A172 (cell line): Measurements from ENCODE around the gene CAMKK2. TPM values are rescaled to one million over a fixed set of nuclear protein-coding genes. Genes with fewer than 3 reads are reported as not detected.

ENCODE experiments used
- DNase-seq: peaks from one replicate; pipeline ENCODE4 v3.0.0-alpha.2; 2015; ENCODE audit warnings: low spot score
- total RNA-seq: library from RNA; depleted of rRNA; stranded (reverse); fragments of >200 nt; shearing (Covaris generic); gene quantifications from 2 replicates; pipeline ENCODE4 v1.2.3, GENCODE V29; 2014; rRNA removed

Gene CAMKK2
- total RNA-seq, 1 experiment from 2014 or later: 9.6 TPM

DNA sequence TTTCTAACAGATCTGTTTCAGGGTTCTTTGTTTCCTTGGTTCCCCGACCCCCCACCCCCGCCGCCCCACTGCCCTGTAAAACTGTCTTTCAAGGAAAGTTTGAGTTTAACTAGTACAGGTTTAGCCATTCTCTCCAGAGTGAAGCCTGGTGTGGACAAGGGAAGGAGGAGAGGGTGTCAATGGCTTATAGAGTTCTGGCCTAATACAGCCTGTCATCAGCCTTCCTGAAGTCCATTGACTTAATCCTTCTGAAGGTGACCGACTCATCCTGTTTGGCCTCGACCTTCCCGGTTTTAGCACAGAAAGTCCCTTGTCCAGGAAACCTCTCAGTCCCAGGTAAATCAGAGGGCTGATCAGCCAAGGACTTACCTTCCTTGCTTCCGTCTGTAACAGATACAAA, 97.6 kb downstream of the CAMKK2 start:
- no peak for DNase-seq

DNA sequence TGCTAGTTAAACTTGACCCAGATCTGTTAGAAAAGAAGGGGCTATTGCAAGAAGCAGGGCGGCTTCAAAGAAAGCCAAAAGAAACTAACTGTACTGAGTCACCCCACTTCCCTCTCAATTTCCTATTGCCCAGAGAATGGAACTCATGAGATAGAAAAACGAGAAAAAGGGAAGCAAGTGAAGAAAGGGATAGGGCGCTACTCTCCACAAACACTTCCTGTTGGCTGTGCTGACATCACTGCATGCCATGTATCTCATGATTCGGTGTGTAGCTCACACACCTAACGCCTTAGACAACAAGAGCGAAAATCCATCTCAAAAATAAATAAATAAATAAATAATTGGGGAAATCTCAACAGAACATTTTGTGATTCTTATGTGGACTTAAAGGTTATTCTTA, 99.6 kb downstream of the CAMKK2 start:
- DNase-seq: no peak

GRCh38 chr12:121191151-121191550, 105.4 kb downstream of the CAMKK2 start:
- no peak for DNase-seq

- peak; percentile 90 for DNase-seq
These were observed 105.9 kb downstream of the CAMKK2 start for GRCh38 chr12:121190523-121191031.

DNA sequence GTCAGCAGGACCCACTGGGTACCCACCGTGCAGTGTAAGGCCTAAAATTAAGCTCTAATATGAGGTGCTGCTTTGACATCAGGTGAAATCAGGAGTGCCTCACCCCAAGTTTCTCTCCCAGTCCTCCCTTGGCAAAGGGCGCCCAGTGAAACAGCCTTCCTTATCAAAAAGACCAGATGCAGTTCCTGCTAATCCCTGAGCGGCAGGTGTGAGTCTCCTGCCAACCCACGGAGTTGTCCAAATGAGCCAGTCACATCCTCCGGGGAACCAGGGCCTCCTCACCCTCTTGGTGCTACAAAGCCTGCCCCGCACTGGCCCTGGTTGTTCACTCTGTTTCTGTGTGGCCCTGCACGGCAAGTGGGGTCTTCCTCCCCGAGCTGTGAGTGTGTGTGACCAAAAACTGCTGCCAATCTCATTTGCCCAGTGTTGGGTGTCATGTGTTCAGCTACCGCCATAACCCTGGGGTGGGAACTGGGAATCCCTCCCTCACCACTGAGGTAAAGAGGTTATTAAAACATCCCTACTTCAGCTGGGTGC, 106.8 kb downstream of the CAMKK2 start:
- DNase-seq: no peak

- no peak for DNase-seq
These were observed 107.4 kb downstream of the CAMKK2 start for GRCh38 chr12:121189131-121189530.

- no peak for DNase-seq
These were observed 108.3 kb downstream of the CAMKK2 start for GRCh38 chr12:121188227-121188626.

Other genes with a start within 250 kb of the CAMKK2 start
- 1.9 and 3.8 TPM in 2 replicates for gene P2RX7, start 163.8 kb downstream of the CAMKK2 start, total RNA-seq
- 16.2 and 23.7 TPM in 2 replicates for gene P2RX4, start 86.6 kb downstream of the CAMKK2 start, total RNA-seq
- gene ANAPC5, start 55.7 kb upstream of the CAMKK2 start, total RNA-seq: 124 and 132 TPM in 2 replicates
- 62.3 and 76.7 TPM in 2 replicates for gene RNF34, start 103.4 kb upstream of the CAMKK2 start, total RNA-seq